ENCODE data around the gene BTRC.
"Not testable (repeated sequence)": the region's sequence is repeated elsewhere in the genome, so short reads cannot be mapped to it uniquely, and the experiment has no call there.

Gene BTRC

DNA sequence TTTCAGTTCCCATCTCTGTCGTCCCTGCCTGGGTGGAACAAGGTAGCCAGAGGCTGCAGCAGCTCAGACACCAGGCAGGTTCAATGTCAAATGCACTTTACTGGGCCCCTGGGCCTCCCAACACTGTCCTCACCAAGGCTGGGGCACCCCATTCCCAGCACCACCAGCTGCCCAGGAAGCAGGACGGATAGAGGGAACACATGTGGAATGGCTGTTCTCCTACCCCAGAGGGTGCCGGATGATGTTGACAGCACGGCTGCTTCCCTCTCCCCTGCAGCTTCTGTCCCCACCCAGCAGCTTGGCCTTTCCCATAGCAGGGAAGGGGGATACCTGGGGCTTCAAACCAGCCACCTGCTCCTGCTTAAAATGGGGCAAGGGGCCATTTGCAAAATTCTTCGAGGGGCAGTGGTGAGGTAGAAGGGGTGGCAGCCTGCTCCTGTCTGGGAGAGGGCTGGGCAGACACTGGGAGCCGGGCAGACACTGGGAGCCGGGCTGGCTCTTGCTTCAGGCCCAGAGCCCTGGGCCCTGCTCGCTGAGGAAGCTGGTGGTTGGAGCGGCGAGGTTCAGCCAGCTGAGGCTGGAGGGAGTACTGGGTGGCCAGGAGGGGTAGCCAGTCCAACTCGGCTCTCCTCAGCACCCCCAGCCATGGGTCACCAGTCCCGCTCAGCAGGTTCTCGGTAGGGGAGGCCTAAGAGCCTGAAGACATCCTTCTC is 225.0 kb downstream of the BTRC start:
- DNase-seq (ENCODE audit: low read depth in 2 of 2) = no peak
- TF ChIP-seq, protein P1, sequence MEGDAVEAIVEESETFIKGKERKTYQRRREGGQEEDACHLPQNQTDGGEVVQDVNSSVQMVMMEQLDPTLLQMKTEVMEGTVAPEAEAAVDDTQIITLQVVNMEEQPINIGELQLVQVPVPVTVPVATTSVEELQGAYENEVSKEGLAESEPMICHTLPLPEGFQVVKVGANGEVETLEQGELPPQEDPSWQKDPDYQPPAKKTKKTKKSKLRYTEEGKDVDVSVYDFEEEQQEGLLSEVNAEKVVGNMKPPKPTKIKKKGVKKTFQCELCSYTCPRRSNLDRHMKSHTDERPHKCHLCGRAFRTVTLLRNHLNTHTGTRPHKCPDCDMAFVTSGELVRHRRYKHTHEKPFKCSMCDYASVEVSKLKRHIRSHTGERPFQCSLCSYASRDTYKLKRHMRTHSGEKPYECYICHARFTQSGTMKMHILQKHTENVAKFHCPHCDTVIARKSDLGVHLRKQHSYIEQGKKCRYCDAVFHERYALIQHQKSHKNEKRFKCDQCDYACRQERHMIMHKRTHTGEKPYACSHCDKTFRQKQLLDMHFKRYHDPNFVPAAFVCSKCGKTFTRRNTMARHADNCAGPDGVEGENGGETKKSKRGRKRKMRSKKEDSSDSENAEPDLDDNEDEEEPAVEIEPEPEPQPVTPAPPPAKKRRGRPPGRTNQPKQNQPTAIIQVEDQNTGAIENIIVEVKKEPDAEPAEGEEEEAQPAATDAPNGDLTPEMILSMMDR (IDR thresholded peaks at IDR 0.05; ENCODE audit: low read depth, low read length) = no peak

DNA sequence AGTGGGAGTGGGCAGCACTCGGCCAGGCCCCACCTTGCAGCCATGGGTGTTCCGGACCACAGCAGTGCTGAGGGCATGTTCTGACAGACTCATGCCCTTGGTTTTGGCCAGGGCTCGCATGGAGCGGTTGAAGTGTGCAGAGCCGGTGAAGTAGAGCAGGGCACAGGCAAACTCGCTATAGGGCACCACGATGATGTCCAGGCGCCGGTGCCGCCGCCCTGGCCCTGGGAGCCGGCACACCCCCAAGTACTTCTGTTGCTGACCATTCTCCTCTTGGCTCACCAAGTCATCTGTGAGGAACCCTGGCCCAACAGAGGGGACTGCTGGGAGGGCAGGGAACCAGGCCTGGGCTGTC is 225.5 kb downstream of the BTRC start:
- H3K4me3 ChIP-seq (replicated peaks in 1 of 2; ENCODE audit: low read depth in 2 of 2, low read length in 2 of 2) = no peak overlapping the region
- TF ChIP-seq, protein P1 (IDR thresholded peaks at IDR 0.05; ENCODE audit: low read depth, low read length) = no peak
- no peak for DNase-seq (ENCODE audit: low read depth in 2 of 2)

More for the DNA sequence above, 225.0 kb downstream of the BTRC start:
- H3K4me3 ChIP-seq (replicated peaks in 1 of 2; ENCODE audit: low read depth in 2 of 2, low read length in 2 of 2) = no peak overlapping the region

DNA sequence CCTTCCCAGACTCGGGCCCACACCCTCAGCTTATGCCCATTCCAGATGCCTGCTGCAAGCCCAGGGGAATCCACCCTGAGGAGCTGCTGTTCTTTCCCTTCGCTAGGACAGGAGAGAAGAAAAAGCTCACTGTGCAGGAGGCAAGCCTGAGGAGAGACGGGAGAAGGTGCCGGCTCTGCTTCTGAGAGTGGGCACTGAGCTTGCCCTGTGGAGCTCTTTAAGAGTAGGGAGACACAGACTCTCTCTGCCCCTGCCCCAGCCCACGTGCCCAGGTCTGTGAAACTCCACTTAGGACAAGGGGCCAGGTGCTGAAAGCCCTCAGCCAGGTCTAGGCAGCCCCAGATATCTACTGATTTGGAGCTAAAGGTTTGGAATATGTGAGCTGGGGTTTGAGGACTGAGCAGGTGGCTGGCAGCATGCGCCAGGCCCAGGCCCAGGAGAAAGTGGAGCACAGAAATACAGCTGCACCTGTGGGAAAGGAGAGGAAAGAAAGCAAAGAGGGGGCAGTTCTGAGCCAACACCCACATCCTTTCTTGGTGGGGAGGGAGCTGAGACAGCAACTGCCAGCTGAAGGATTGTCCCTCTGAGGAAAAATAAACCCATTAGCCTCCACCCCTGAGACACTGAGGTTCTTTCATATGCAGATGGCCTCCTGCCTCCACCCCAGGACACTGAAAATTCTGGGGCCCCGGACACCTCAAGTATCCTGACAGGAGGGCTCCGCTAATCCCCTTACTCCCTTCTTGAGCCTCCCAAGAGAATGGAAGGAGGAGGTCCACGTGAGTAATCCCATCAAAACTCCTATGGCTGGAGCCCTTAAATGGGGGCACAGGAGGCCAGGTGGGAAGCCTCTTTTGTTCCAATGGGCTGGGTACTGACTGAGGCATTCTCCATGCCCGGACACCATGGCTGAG is 226.8 kb downstream of the BTRC start:
- H3K4me3 ChIP-seq (replicated peaks in 1 of 2; ENCODE audit: low read depth in 2 of 2, low read length in 2 of 2) = no peak overlapping the region
- no peak for DNase-seq (ENCODE audit: low read depth in 2 of 2)
- TF ChIP-seq, protein P1 (IDR thresholded peaks at IDR 0.05; ENCODE audit: low read depth, low read length) = no peak

DNA sequence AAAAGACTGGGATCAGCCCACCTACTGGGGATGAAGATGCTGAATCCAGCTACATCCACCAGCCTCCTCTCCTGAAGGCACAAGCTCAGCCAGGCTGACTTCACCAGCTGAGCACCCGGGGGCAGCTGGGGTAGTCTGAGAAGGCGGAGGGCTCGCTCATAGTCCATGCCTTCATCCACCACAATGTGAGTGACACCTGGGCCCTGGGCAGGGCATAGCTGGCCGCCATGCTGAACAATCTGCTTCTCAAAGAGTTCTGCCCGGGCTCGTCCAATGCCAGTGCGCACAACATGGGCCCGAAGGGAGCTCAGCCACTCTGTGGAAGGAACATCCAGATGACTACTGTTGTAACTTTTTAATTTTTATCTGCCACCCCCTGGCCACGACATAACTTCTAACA is 231.9 kb downstream of the BTRC start:
- no peak for DNase-seq (ENCODE audit: low read depth in 2 of 2)
- TF ChIP-seq, protein P1 (IDR thresholded peaks at IDR 0.05; ENCODE audit: low read depth, low read length) = no peak
- H3K4me3 ChIP-seq (replicated peaks in 1 of 2; ENCODE audit: low read depth in 2 of 2, low read length in 2 of 2) = no peak overlapping the region

DNA sequence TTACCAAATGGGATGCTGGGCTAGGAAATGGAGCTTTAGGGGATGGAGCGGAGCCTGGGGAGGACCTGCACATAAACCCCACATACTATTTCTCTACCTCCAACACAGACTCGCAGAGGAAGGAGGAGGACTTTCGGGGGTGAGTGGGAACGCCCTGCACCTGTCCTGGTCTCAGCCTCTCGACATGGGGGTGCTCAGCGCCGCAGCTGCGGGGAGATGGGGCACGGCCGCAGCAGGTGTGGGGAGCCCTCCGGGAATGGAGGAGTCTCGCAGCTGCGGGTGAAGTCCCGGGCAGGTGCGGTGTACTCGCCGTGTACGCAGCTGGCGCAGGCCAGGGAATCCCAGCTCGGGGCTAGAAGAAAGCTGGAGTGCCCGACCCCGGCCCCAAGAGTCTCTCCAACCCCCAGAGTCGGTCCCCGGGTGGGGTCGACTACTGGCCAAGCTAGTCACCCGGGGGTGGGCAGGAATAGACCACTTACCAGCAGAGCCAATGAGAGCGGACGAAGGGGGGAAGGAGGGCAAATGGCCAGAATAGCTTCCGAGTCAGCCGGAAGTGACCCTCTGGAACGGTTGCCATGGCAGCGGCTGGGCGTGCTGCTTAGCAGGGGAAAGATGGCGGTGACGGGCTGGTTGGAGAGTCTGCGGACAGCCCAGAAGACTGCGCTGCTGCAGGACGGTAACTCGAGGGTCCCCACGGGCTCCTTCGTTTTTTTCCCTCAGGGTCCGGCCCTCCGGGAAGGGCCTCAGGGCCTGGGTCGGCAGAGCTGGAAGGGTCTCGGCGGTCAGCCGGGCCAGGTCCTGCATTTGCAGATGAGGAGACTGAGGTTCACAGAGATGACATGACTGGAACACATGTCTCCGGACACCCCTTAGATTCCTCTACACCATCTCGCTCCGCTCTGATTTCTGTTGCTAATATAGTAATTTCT is 234.0 kb downstream of the BTRC start, which contains the start of the genes DPCD and POLL:
DPCD (plus strand) TSS at position 597 of the 929 bp plus-strand sequence; CDS start at position 613, 16 bp downstream.
POLL (minus strand) TSS at position 533 of the 929 bp plus-strand sequence. CDS start 897 bp downstream, outside the sequence.
- TF ChIP-seq, protein P1 (IDR thresholded peaks at IDR 0.05; ENCODE audit: low read depth, low read length) = no peak
- peak within 1 kb of the TSS; percentile 98 to 99 for H3K4me3 ChIP-seq (replicated peaks in 1 of 2; ENCODE audit: low read depth in 2 of 2, low read length in 2 of 2)
- peak; percentile 94 to 96 for DNase-seq (ENCODE audit: low read depth in 2 of 2)

DNA sequence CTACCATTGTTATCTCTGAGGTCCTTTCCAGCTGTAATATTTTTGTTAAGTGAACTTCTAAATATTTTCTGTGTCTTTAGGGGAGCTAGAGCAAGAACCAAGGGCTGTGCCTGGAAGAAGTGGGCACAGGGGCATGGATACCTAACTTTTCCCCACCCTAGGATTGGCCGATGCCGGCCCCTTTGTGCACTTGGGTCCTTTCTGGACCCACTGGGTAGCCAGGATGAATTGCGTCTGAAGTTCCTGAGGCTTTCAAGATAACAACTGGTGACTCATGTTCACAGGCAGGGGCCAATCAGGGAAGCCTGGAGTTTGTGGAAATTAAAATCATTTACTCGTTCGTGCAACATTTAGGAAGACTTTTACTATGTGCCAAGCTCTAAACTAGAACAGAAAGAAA is 234.9 kb downstream of the BTRC start:
- H3K4me3 ChIP-seq (replicated peaks in 1 of 2; ENCODE audit: low read depth in 2 of 2, low read length in 2 of 2) = peak overlapping the region; percentile 98 to 99
- DNase-seq (ENCODE audit: low read depth in 2 of 2) = peak; percentile 56 to 73
- TF ChIP-seq, protein P1 (IDR thresholded peaks at IDR 0.05; ENCODE audit: low read depth, low read length) = no peak

DNA sequence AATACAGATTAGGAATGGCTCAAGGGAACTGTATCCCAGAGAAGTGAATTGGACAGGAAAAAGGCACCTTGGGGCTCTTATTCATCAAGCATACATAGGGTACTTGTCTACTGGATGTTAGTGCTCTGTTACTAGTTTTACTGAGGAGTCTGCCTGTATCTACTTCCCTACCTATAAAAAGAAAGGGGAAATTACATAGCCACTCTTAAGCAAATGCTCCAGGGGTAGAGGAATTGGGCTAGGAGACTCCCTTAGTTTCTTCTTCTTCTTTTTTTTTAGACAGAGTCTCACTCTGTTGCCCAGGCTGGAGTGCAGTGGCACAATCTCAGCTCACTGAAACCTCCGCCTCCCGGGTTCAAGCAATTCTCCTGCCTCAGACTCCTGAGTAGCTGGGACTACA is 239.4 kb downstream of the BTRC start:
- not testable (repeated sequence) for DNase-seq (ENCODE audit: low read depth in 2 of 2); H3K4me3 ChIP-seq (replicated peaks in 1 of 2; ENCODE audit: low read depth in 2 of 2, low read length in 2 of 2)

Data from cardiac fibroblast (primary cell).